CD4-positive, alpha-beta T cell treated with Interleukin-21 for 1 hour (primary cell): ENCODE measurements around the gene P4HTM.
A peak's percentile ranks its signal among the peaks of the same experiment; 100 is the strongest.
"Not testable (repeated sequence)": the region's sequence is repeated elsewhere in the genome, so short reads cannot be mapped to it uniquely, and the experiment has no call there.

Source experiments
- DNase-seq: peaks from one replicate; pipeline ENCODE4 v3.0.0-alpha.2; 2020

P4HTM gene

GRCh38 chr3:48985831-48986376 lies 4.1 kb upstream of the P4HTM start:
- DNase-seq = no peak

GRCh38 chr3:48989126-48989795 lies 780 bp upstream of the P4HTM start:
- no peak for DNase-seq

- peak; percentile 51 for DNase-seq
Measured at GRCh38 chr3:48990636-48991469, 812 bp downstream of the P4HTM start.

- no peak for DNase-seq
Measured at GRCh38 chr3:48991851-48992545, 2.0 kb downstream of the P4HTM start.

GRCh38 chr3:48993834-48994233 lies 3.8 kb downstream of the P4HTM start:
- no peak for DNase-seq

- no peak for DNase-seq
Measured at GRCh38 chr3:48996640-48997039, 6.6 kb downstream of the P4HTM start.

- DNase-seq = no peak
Measured at GRCh38 chr3:48997102-48997635, 7.1 kb downstream of the P4HTM start.

GRCh38 chr3:48997714-48998637 lies 7.9 kb downstream of the P4HTM start:
- no peak for DNase-seq

GRCh38 chr3:48999085-48999858 lies 9.2 kb downstream of the P4HTM start:
- DNase-seq = no peak

GRCh38 chr3:49001155-49001554 lies 11.1 kb downstream of the P4HTM start:
- DNase-seq = no peak

DNA sequence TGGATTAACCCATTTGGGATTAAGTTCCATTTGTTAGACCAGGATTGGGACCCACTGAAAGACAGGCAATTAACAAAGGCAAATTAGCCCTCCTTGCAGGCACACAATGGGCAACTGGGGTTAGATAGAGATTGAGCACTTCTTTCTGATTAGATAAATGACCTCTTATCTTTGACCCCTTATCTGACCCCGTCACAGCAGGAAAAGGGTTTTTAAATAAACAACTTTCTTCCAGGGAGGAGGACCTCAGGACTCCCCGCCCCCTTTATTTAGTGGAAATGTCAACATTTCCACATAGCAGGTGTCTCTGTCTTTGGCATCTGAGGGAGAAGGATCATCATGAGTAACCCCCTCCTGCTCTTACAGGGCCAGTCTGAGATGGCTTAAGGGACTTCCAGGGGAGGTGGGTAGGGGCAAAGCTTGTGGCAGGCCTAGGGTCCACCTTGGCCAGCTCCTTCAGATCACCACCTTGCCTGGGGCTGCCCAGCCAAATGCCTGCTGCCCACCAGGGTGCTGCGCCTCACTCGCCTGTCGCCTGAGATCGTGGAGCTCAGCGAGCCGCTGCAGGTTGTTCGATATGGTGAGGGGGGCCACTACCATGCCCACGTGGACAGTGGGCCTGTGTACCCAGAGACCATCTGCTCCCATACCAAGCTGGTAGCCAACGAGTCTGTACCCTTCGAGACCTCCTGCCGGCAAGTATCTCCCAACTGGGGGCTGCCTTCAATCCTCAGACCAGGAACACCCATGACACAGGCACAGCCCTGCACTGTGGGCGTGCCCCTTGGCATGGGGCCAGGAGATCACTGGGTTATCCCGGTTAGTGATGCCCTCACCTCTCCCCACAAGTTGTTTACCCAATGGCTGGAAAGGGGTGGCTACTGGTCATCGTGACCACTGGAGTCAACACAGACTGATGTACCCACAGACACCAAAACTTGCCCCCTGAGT lies 14.6 kb downstream of the P4HTM start:
- DNase-seq = no peak

DNA sequence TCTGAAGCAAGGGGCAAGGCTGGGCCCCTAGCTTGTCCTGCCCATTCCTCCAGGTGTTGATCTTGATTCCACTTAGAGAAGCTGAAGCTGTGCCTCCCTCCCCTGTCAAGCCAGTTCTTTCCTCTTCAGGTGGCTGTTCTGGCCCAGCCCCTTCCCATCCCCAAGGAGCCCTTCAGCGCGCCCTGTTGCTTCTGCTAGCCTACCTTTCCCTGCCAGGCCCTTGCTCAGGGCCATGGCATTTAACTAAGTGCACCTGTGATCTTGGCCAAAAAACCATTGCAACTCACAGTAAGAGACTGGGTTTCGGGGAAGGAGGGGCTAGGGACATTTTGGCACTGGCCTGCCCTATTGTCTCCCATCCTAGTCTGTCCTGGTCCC lies 15.3 kb downstream of the P4HTM start:
- no peak for DNase-seq

DNA sequence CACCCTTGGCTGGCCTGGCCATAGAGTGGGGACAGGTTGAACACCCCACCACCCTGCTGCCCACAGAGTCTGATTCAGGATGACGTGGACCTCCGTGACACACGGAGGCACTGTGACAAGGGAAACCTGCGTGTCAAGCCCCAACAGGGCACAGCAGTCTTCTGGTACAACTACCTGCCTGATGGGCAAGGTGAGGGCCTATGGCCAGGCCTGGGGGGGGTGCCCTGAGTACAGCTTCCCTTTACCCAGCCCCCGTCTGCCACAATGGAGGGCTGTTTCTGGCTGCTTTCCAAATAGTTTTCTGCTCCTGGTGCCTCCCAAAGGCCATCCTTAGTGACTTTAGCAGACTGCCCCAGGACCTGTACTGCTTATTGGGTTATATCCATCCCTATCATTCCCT lies 16.0 kb downstream of the P4HTM start:
- no peak for DNase-seq

DNA sequence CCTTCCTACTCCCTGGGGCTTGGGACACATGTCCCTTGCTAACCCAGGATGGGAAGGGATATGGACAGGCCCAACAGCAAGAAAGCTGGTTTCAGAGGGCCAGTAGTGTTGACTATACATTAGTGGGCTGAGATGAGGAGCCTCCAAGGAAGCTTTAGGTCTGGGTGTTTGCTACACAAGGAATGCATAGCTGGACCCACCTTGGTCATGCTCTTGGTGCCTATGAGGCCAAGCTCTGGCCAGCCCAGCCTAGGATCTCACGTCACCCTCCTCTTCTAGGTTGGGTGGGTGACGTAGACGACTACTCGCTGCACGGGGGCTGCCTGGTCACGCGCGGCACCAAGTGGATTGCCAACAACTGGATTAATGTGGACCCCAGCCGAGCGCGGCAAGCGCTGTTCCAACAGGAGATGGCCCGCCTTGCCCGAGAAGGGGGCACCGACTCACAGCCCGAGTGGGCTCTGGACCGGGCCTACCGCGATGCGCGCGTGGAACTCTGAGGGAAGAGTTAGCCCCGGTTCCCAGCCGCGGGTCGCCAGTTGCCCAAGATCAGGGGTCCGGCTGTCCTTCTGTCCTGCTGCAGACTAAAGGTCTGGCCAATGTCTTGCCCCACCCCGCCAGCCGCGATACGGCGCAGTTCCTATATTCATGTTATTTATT lies 16.5 kb downstream of the P4HTM start:
- DNase-seq = no peak

DNA sequence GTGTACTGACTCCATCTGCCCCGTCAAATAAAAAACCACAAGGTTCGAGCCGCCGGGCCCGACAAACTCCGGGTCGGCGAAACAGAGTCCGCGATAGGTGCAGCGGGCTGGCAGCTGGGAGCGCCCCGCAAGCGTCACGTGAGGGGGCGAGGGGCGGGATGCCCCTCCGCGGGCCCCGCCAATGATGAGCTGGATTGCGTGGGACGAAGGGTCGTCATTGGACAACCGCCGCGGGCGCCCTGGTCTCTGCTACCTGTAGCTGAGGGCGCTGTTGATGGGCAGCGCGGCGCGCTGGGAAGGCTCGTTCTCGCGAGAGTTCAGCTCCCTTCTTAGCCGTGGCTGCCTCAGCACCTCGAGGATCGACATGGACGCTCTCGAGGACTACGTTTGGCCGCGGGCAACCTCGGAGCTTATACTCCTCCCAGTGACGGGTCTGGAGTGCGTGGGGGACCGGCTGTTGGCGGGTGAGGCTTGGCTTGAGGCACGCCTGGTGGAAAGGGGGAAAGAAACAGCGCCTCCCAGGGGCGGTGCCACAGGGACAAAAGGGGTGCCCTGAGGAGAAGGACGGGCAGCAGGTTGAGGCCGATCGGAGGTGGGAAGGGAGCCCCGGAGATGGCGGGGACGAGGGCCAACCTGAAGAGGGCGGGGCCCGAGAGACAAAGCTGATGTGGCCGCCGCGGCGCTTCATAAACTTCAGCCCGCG lies 17.2 kb downstream of the P4HTM start, which contains the start of gene WDR6:
Gene WDR6, plus strand, starts transcription at position 324 of the 703 bp plus-strand sequence. Its CDS starts 41 bp downstream, at position 365.
- peak; percentile 98 for DNase-seq

- DNase-seq = peak; percentile 92
Measured at GRCh38 chr3:49007771-49008528, 17.9 kb downstream of the P4HTM start.

- DNase-seq = not testable (repeated sequence)
Measured at GRCh38 chr3:49008627-49009026, 18.6 kb downstream of the P4HTM start.

- DNase-seq = no peak
Measured at GRCh38 chr3:49009396-49009795, 19.4 kb downstream of the P4HTM start.
